Uterus (tissue), 4 donors: ENCODE data around the gene EI24. TPM values are rescaled to one million over a fixed set of nuclear protein-coding genes. Genes with fewer than 3 reads are reported as not detected.

Source experiments
- DNase-seq, 2 donors: peaks; one replicate each; pipeline ENCODE4 v3.0.0-alpha.2; 2019 to 2020
- H3K27ac ChIP-seq, 2 donors: fragments of 200-600 bp; sonication (generic); 1 replicate in 1 of 2; 2 replicates in 1 of 2; pipeline ENCODE4 v1.5.1; 2016 to 2018
- H3K27me3 ChIP-seq, 2 donors: fragments of 200-600 bp; sonication (generic); one replicate each; pipeline ENCODE4 v1.5.1; 2018 to 2019; ENCODE audit warnings: control low read depth in 1 of 2
- H3K36me3 ChIP-seq, 2 donors: fragments of 200-600 bp; sonication (generic); one replicate each; pipeline ENCODE4 v1.5.1; 2019; ENCODE audit warnings: control low read depth in 1 of 2
- H3K4me1 ChIP-seq, 2 donors: fragments of 200-600 bp; sonication (generic); one replicate each; pipeline ENCODE4 v1.5.1; 2018 to 2019; ENCODE audit warnings: control low read depth in 1 of 2
- H3K4me3 ChIP-seq, 2 donors: fragments of 200-600 bp; sonication (generic); 1 replicate in 1 of 2; 2 replicates in 1 of 2; pipeline ENCODE4 v1.5.1; 2018 to 2019; ENCODE audit warnings: mild to moderate bottlenecking in 1 of 2
- H3K9me3 ChIP-seq, 2 donors: fragments of 200-600 bp; sonication (generic); one replicate each; pipeline ENCODE4 v1.5.1; 2019; ENCODE audit warnings: control low read depth in 1 of 2
- CTCF ChIP-seq, 4 experiments: fragments of 200-600 bp in 2 of 4; fragments of 450-650 bp in 2 of 4; sonication (generic) in 2 of 4; IDR thresholded peaks; one replicate each; pipeline ENCODE4 v1.5.1; 2016 to 2019; ENCODE audit warnings: antibody characterized with exemption in 4 of 4, mild to moderate bottlenecking in 2 of 4, moderate library complexity in 1 of 4
- POLR2A ChIP-seq, 2 donors: fragments of 450-650 bp; IDR thresholded peaks; one replicate each; pipeline ENCODE4 v1.6.1; 2016; ENCODE audit warnings: antibody characterized with exemption in 2 of 2, mild to moderate bottlenecking in 1 of 2, moderate library complexity in 1 of 2
- intact Hi-C: fragments of 100-400 bp; cut with DNase I; formaldehyde crosslinking; loops from one replicate; pipeline ENCODE4 v1.15.1; 2023; ENCODE audit warnings: low total_unique reads
- total RNA-seq, 4 donors: library from RNA; depleted of rRNA in 3 of 4; stranded (reverse); fragments of >200 nt in 3 of 4; gene quantifications; one replicate each; pipeline versions ENCODE4 v1.1.0 to v1.2.4, GENCODE V29; 2014 to 2023
- donor health status: DM: yes; HTN: yes; CAD: no.

Gene EI24
- total RNA-seq, 4 donors from 2014 or later = 22.3 to 77.4 (median 69.2) TPM

- Histone ChIP-seq H3K4me3 (no peak overlapping the region), H3K27me3 (no peaks in the 10 kb centered on the region), H3K27ac (no peak overlapping the region), H3K4me1 (no peaks in the 10 kb centered on the region), H3K36me3 (no peaks in the 10 kb centered on the region), H3K9me3 (no peaks in the 10 kb centered on the region)
- DNase-seq = no peak
- intact Hi-C loops = no loop called here
- TF ChIP-seq POLR2A (IDR thresholded peaks at IDR 0.05) (no peak), CTCF (IDR thresholded peaks at IDR 0.05) (no peak)
Observed at GRCh38 chr11:125588505-125588904, 19.2 kb downstream of the EI24 start.

- DNase-seq = peak; percentile 23 to 43
- peak overlapping the region; percentile 61 to 69 for H3K4me3 ChIP-seq
- H3K36me3 ChIP-seq = no peaks in the 10 kb centered on the region
- TF ChIP-seq CTCF (IDR thresholded peaks at IDR 0.05) = no peak
- no peak for TF ChIP-seq POLR2A (IDR thresholded peaks at IDR 0.05)
- intact Hi-C loops = no loop called here
- no peaks in the 10 kb centered on the region for H3K4me1 ChIP-seq
- no peaks in the 10 kb centered on the region for H3K9me3 ChIP-seq
- no peaks in the 10 kb centered on the region for H3K27me3 ChIP-seq
- H3K27ac ChIP-seq = peak overlapping the region; percentile 97 to 98
Observed at GRCh38 chr11:125591649-125592304, 22.5 kb downstream of the EI24 start.

GRCh38 chr11:125592305-125593113 lies 23.2 kb downstream of the EI24 start, which contains the start of gene STT3A:
Gene STT3A (plus strand): TSS chr11:125592852. CDS start chr11:125595916, 3,064 bp downstream.
- H3K27ac ChIP-seq = peak within 1 kb of the TSS; percentile 97 to 98
- no peaks in the 10 kb centered on the region for H3K36me3 ChIP-seq
- H3K9me3 ChIP-seq = no peaks in the 10 kb centered on the region
- TF ChIP-seq POLR2A (IDR thresholded peaks at IDR 0.05) = peak; percentile 82 to 97
- no peak for TF ChIP-seq CTCF (IDR thresholded peaks at IDR 0.05)
- DNase-seq = peak; percentile 100
- H3K4me3 ChIP-seq = peak within 1 kb of the TSS; percentile 98 to 99
- no peaks in the 10 kb centered on the region for H3K27me3 ChIP-seq
- H3K4me1 ChIP-seq = no peaks in the 10 kb centered on the region
- intact Hi-C loops = no loop called here

GRCh38 chr11:125593114-125593820 lies 24.0 kb downstream of the EI24 start:
- intact Hi-C loops = no loop called here
- no peak for TF ChIP-seq POLR2A (IDR thresholded peaks at IDR 0.05)
- TF ChIP-seq CTCF (IDR thresholded peaks at IDR 0.05) = no peak
- Histone ChIP-seq H3K4me3 (peak overlapping the region; percentile 98 to 99), H3K27me3 (no peaks in the 10 kb centered on the region), H3K27ac (peak overlapping the region; percentile 79 to 90), H3K4me1 (no peaks in the 10 kb centered on the region), H3K36me3 (no peaks in the 10 kb centered on the region), H3K9me3 (no peaks in the 10 kb centered on the region)
- no peak for DNase-seq
